HEK293 (cell line): ENCODE results near the gene CFAP410.

ENCODE experiments used
- EGR2 ChIP-seq: fragments of 450-650 bp; formaldehyde crosslinking; IDR thresholded peaks from 2 replicates; pipeline ENCODE4 v1.5.1; 2016; ENCODE audit warnings: low read depth, missing biosample characterization, missing genetic modification characterization
- HOXC10 ChIP-seq: sonication (generic); formaldehyde crosslinking; IDR thresholded peaks from 2 replicates; pipeline ENCODE4 v1.8.1; 2023; ENCODE audit warnings: mild to moderate bottlenecking, missing genetic modification reagents
- KLF1 ChIP-seq: fragments of 450-650 bp; formaldehyde crosslinking; IDR thresholded peaks from 2 replicates; pipeline ENCODE4 v1.5.1; 2016; ENCODE audit warnings: missing biosample characterization, missing genetic modification characterization
- KLF8 ChIP-seq: fragments of 450-650 bp; formaldehyde crosslinking; IDR thresholded peaks from 2 replicates; pipeline ENCODE4 v1.5.1; 2016; ENCODE audit warnings: missing biosample characterization, missing genetic modification characterization
- RBAK ChIP-seq: fragments of 450-650 bp; formaldehyde crosslinking; IDR thresholded peaks from 2 replicates; pipeline ENCODE4 v1.5.1; 2016; ENCODE audit warnings: missing biosample characterization, missing genetic modification characterization
- SCRT1 ChIP-seq: fragments of 450-650 bp; formaldehyde crosslinking; IDR thresholded peaks from 2 replicates; pipeline ENCODE4 v1.5.1; 2016; ENCODE audit warnings: missing biosample characterization, missing genetic modification characterization, borderline replicate concordance
- SCRT2 ChIP-seq: fragments of 450-650 bp; formaldehyde crosslinking; IDR thresholded peaks from 2 replicates; pipeline ENCODE4 v1.5.1; 2016; ENCODE audit warnings: missing biosample characterization, missing genetic modification characterization
- SETDB1 ChIP-seq: IDR thresholded peaks from one replicate; pipeline ENCODE4 v1.6.1; 2017; ENCODE audit warnings: mild to moderate bottlenecking, low read length, moderate library complexity, mixed read lengths; ENCODE audit not compliant: insufficient read length
- ZFHX2 ChIP-seq: fragments of 450-650 bp; formaldehyde crosslinking; conservative IDR thresholded peaks from 2 replicates; pipeline ENCODE4 v1.5.1; 2016; ENCODE audit warnings: missing biosample characterization, missing genetic modification characterization
- ZNF24 ChIP-seq: fragments of 450-650 bp; formaldehyde crosslinking; IDR thresholded peaks from 2 replicates; pipeline ENCODE4 v1.5.1; 2016; ENCODE audit warnings: missing biosample characterization, missing genetic modification characterization
- ZNF37A ChIP-seq: fragments of 450-650 bp; IDR thresholded peaks from 2 replicates; pipeline ENCODE4 v1.5.1; 2018; ENCODE audit warnings: missing biosample characterization, missing genetic modification characterization
- ZNF561 ChIP-seq: fragments of 450-650 bp; IDR thresholded peaks from 2 replicates; pipeline ENCODE4 v1.5.1; 2018; ENCODE audit warnings: missing biosample characterization, missing genetic modification characterization, borderline replicate concordance
- ZNF670 ChIP-seq: fragments of 450-650 bp; formaldehyde crosslinking; IDR thresholded peaks from 2 replicates; pipeline ENCODE4 v1.5.1; 2016; ENCODE audit warnings: missing biosample characterization, missing genetic modification characterization, low read depth
- ZNF76 ChIP-seq: fragments of 450-650 bp; formaldehyde crosslinking; IDR thresholded peaks from 2 replicates; pipeline ENCODE4; 2016; ENCODE audit warnings: low read depth, missing biosample characterization, missing genetic modification characterization, borderline replicate concordance
- TF ChIP-seq, protein P1 (sequence below): fragments of 450-650 bp; formaldehyde crosslinking; IDR thresholded peaks from 2 replicates; pipeline ENCODE4 v1.5.1; 2017; ENCODE audit warnings: missing biosample characterization, missing genetic modification characterization
- TF ChIP-seq, protein P2 (sequence below): fragments of 450-650 bp; formaldehyde crosslinking; IDR thresholded peaks from 2 replicates; pipeline ENCODE4 v1.5.1; 2016; ENCODE audit warnings: missing biosample characterization, missing genetic modification characterization
- TF ChIP-seq, protein P3 (sequence below): sonication (generic); formaldehyde crosslinking; IDR thresholded peaks from 2 replicates; pipeline ENCODE4 v1.8.1; 2022; ENCODE audit warnings: mild to moderate bottlenecking, moderate library complexity, missing genetic modification reagents
- TF ChIP-seq, protein P4 (sequence below): fragments of 450-650 bp; formaldehyde crosslinking; IDR thresholded peaks from 2 replicates; pipeline ENCODE4 v1.5.1; 2016; ENCODE audit warnings: missing biosample characterization, missing genetic modification characterization
- TF ChIP-seq, protein P5 (sequence below): fragments of 450-650 bp; formaldehyde crosslinking; optimal IDR thresholded peaks from 2 replicates; pipeline ENCODE3; 2016; ENCODE audit warnings: missing biosample characterization, mild to moderate bottlenecking, missing genetic modification characterization
- TF ChIP-seq, protein P6 (sequence below): fragments of 450-650 bp; formaldehyde crosslinking; IDR thresholded peaks from 2 replicates; pipeline ENCODE4 v1.5.1; 2017; ENCODE audit warnings: missing biosample characterization, missing genetic modification characterization
- TF ChIP-seq, protein P7 (sequence below): fragments of 450-650 bp; formaldehyde crosslinking; IDR thresholded peaks from 2 replicates; pipeline ENCODE4 v1.5.1; 2017; ENCODE audit warnings: missing biosample characterization, missing genetic modification characterization
- TF ChIP-seq, protein P8 (sequence below): fragments of 450-650 bp; formaldehyde crosslinking; IDR thresholded peaks from 2 replicates; pipeline ENCODE4 v1.5.1; 2016; ENCODE audit warnings: missing biosample characterization, missing genetic modification characterization
- TF ChIP-seq, protein P9 (sequence below): fragments of 450-650 bp; formaldehyde crosslinking; IDR thresholded peaks from 2 replicates; pipeline ENCODE4 v1.5.1; 2016; ENCODE audit warnings: missing biosample characterization, missing genetic modification characterization
- TF ChIP-seq, protein P10 (sequence below): fragments of 450-650 bp; formaldehyde crosslinking; IDR thresholded peaks from 2 replicates; pipeline ENCODE4 v1.5.1; 2016; ENCODE audit warnings: missing biosample characterization, missing genetic modification characterization

Gene CFAP410

DNA sequence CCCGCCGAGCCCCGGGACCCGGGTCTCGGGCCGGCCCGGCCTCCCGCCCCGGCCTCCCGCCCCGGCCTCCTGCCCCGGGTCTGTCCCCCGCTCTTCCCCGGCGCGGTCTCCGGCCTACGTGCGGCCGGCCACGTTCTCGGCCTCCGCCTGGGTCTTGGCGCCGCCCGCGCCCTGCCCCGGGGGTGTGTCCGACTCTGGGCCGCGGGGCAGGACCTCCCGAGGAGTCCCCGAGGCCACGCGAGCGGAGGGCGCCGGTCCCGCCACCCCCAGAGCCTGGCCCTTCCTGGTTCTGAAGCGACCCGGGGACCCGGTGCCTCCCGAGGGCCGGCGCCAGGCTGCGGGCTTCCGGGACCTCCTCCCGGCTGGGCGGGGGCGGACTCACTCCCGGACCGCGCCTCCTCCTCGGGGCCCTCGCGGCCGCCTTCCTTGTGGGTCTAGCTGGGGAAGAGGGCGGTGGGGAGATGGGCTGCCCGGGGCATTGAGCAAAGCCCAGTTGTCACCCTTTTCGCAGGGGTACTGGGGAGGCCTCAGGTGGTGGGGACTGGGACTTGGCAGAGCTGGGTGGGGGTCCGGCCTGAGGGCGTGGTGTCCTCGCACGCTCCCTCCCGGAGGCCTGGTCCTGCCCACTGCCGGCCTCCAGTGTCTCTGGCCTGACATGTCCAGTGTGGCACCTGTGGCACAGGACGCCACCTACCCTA, 38.8 kb downstream of the CFAP410 start (continued):
- TF ChIP-seq ZNF561 (tag by site-specific recombination), result peak; percentile 65; the same call in 1 of the 2 replicates
- TF ChIP-seq, protein P1, sequence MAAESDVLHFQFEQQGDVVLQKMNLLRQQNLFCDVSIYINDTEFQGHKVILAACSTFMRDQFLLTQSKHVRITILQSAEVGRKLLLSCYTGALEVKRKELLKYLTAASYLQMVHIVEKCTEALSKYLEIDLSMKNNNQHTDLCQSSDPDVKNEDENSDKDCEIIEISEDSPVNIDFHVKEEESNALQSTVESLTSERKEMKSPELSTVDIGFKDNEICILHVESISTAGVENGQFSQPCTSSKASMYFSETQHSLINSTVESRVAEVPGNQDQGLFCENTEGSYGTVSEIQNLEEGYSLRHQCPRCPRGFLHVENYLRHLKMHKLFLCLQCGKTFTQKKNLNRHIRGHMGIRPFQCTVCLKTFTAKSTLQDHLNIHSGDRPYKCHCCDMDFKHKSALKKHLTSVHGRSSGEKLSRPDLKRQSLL (tag by site-specific recombination), result no peak
- peak; percentile 95 for TF ChIP-seq KLF8 (tag by site-specific recombination)
- TF ChIP-seq HOXC10 (CRISPR knock-in tag), result no peak
- TF ChIP-seq, protein P2, sequence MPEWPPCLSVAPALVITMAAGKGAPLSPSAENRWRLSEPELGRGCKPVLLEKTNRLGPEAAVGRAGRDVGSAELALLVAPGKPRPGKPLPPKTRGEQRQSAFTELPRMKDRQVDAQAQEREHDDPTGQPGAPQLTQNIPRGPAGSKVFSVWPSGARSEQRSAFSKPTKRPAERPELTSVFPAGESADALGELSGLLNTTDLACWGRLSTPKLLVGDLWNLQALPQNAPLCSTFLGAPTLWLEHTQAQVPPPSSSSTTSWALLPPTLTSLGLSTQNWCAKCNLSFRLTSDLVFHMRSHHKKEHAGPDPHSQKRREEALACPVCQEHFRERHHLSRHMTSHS, result no peak
- TF ChIP-seq, protein P3, sequence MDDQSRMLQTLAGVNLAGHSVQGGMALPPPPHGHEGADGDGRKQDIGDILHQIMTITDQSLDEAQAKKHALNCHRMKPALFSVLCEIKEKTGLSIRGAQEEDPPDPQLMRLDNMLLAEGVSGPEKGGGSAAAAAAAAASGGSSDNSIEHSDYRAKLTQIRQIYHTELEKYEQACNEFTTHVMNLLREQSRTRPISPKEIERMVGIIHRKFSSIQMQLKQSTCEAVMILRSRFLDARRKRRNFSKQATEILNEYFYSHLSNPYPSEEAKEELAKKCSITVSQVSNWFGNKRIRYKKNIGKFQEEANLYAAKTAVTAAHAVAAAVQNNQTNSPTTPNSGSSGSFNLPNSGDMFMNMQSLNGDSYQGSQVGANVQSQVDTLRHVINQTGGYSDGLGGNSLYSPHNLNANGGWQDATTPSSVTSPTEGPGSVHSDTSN (CRISPR knock-in tag), result no peak; the same call in 1 of the 2 replicates
- TF ChIP-seq EGR2 (tag by site-specific recombination), result peak; percentile 66
- TF ChIP-seq ZNF670 (tag by site-specific recombination), result no peak
- TF ChIP-seq, protein P4, sequence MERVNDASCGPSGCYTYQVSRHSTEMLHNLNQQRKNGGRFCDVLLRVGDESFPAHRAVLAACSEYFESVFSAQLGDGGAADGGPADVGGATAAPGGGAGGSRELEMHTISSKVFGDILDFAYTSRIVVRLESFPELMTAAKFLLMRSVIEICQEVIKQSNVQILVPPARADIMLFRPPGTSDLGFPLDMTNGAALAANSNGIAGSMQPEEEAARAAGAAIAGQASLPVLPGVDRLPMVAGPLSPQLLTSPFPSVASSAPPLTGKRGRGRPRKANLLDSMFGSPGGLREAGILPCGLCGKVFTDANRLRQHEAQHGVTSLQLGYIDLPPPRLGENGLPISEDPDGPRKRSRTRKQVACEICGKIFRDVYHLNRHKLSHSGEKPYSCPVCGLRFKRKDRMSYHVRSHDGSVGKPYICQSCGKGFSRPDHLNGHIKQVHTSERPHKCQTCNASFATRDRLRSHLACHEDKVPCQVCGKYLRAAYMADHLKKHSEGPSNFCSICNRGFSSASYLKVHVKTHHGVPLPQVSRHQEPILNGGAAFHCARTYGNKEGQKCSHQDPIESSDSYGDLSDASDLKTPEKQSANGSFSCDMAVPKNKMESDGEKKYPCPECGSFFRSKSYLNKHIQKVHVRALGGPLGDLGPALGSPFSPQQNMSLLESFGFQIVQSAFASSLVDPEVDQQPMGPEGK (tag by site-specific recombination), result peak; percentile 91
- no peak for TF ChIP-seq SCRT1 (tag by site-specific recombination)
- TF ChIP-seq, protein P5, sequence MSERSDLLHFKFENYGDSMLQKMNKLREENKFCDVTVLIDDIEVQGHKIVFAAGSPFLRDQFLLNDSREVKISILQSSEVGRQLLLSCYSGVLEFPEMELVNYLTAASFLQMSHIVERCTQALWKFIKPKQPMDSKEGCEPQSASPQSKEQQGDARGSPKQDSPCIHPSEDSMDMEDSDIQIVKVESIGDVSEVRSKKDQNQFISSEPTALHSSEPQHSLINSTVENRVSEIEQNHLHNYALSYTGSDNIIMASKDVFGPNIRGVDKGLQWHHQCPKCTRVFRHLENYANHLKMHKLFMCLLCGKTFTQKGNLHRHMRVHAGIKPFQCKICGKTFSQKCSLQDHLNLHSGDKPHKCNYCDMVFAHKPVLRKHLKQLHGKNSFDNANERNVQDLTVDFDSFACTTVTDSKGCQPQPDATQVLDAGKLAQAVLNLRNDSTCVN (tag by site-specific recombination), result peak; percentile 51
- no peak for TF ChIP-seq ZNF24
- peak; percentile 77 for TF ChIP-seq ZFHX2 (tag by site-specific recombination)
- no peak for TF ChIP-seq ZNF37A (tag by site-specific recombination)
- no peak for TF ChIP-seq SETDB1
- TF ChIP-seq, protein P6, sequence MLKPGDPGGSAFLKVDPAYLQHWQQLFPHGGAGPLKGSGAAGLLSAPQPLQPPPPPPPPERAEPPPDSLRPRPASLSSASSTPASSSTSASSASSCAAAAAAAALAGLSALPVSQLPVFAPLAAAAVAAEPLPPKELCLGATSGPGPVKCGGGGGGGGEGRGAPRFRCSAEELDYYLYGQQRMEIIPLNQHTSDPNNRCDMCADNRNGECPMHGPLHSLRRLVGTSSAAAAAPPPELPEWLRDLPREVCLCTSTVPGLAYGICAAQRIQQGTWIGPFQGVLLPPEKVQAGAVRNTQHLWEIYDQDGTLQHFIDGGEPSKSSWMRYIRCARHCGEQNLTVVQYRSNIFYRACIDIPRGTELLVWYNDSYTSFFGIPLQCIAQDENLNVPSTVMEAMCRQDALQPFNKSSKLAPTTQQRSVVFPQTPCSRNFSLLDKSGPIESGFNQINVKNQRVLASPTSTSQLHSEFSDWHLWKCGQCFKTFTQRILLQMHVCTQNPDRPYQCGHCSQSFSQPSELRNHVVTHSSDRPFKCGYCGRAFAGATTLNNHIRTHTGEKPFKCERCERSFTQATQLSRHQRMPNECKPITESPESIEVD (tag by site-specific recombination), result no peak
- TF ChIP-seq, protein P7, sequence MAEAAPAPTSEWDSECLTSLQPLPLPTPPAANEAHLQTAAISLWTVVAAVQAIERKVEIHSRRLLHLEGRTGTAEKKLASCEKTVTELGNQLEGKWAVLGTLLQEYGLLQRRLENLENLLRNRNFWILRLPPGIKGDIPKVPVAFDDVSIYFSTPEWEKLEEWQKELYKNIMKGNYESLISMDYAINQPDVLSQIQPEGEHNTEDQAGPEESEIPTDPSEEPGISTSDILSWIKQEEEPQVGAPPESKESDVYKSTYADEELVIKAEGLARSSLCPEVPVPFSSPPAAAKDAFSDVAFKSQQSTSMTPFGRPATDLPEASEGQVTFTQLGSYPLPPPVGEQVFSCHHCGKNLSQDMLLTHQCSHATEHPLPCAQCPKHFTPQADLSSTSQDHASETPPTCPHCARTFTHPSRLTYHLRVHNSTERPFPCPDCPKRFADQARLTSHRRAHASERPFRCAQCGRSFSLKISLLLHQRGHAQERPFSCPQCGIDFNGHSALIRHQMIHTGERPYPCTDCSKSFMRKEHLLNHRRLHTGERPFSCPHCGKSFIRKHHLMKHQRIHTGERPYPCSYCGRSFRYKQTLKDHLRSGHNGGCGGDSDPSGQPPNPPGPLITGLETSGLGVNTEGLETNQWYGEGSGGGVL (tag by site-specific recombination), result peak; percentile 43; the same call in 1 of the 2 replicates
- TF ChIP-seq, protein P8, sequence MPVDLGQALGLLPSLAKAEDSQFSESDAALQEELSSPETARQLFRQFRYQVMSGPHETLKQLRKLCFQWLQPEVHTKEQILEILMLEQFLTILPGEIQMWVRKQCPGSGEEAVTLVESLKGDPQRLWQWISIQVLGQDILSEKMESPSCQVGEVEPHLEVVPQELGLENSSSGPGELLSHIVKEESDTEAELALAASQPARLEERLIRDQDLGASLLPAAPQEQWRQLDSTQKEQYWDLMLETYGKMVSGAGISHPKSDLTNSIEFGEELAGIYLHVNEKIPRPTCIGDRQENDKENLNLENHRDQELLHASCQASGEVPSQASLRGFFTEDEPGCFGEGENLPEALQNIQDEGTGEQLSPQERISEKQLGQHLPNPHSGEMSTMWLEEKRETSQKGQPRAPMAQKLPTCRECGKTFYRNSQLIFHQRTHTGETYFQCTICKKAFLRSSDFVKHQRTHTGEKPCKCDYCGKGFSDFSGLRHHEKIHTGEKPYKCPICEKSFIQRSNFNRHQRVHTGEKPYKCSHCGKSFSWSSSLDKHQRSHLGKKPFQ (tag by site-specific recombination), result no peak
- TF ChIP-seq KLF1 (tag by site-specific recombination), result peak; percentile 77
- peak; percentile 23; the same call in 1 of the 2 replicates for TF ChIP-seq ZNF76 (tag by site-specific recombination)
- TF ChIP-seq, protein P9, sequence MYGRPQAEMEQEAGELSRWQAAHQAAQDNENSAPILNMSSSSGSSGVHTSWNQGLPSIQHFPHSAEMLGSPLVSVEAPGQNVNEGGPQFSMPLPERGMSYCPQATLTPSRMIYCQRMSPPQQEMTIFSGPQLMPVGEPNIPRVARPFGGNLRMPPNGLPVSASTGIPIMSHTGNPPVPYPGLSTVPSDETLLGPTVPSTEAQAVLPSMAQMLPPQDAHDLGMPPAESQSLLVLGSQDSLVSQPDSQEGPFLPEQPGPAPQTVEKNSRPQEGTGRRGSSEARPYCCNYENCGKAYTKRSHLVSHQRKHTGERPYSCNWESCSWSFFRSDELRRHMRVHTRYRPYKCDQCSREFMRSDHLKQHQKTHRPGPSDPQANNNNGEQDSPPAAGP (tag by site-specific recombination), result peak; percentile 24; the same call in 1 of the 2 replicates
- TF ChIP-seq, protein P10, sequence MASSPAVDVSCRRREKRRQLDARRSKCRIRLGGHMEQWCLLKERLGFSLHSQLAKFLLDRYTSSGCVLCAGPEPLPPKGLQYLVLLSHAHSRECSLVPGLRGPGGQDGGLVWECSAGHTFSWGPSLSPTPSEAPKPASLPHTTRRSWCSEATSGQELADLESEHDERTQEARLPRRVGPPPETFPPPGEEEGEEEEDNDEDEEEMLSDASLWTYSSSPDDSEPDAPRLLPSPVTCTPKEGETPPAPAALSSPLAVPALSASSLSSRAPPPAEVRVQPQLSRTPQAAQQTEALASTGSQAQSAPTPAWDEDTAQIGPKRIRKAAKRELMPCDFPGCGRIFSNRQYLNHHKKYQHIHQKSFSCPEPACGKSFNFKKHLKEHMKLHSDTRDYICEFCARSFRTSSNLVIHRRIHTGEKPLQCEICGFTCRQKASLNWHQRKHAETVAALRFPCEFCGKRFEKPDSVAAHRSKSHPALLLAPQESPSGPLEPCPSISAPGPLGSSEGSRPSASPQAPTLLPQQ (tag by site-specific recombination), result no peak
- TF ChIP-seq SCRT2 (tag by site-specific recombination), result peak; percentile 78; the same call in 1 of the 2 replicates
- no peak for TF ChIP-seq RBAK
